NOMO-1 treated with DMSO at 0.1 percent for 48 hours (cell line): ENCODE results near the gene NEDD9.

ENCODE experiments used
- DNase-seq: peaks from one replicate; lab custom pipeline; 2025; ENCODE audit not compliant: unreplicated experiment; lab: John Stamatoyannopoulos, UW

Gene NEDD9

DNA sequence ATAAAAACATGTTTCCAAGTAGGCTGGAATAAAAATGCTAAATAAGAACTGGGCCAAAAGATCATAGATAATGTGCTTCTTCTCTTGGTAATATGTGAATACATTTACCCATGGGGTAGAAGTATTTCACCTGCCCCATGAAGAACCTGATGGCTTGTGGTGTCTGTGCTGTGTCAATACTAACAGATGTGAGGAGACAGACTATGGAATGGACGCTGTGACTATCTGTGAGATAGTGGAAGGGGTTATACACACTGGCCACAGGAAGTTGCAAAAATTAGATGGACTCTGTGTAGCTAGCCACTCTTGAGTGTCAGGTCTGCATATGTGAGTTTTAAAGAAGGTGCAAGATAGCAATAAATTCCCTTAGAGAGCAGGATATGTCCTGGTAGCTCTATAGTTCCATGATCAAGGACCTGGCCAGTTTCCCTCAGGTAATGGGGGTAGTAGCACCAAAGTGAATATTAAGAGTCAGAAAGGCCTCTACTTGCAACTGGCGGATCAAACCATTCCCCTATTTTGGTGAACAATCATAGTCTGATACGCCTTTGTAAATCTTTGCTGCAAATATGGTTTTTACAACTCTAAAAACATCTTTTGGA, 48.6 kb downstream of the NEDD9 start:
- no peak for DNase-seq

DNA sequence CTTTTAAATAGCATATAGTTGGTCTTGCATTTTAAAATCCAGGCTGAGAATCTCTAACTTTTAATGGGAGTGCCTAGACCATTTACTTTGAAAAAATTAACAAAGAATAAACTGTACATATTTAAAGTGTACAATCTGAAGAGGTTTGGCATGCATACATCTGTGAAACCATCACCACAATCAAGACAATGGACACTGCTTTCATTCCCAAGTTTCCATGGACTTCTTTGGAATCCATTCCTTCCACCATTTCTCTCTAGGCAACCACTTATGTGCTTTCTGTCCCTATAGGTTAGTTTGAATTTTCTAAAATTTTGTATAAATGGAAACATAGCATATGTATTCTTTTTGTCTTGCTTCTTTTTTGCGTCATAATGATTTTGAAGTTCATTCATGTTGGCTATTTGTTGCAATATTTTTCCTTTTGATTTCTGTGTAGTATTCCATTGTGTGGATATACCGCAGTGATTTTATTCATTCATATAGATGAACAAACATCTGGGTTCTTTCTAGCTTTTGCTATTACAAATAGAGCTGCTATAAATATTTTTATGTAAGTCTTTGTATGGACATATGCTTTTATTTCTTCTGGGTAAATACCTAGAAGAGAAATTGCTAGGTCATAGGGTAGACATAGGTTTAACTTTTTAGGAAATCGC, 50.9 kb downstream of the NEDD9 start:
- DNase-seq, result no peak

DNA sequence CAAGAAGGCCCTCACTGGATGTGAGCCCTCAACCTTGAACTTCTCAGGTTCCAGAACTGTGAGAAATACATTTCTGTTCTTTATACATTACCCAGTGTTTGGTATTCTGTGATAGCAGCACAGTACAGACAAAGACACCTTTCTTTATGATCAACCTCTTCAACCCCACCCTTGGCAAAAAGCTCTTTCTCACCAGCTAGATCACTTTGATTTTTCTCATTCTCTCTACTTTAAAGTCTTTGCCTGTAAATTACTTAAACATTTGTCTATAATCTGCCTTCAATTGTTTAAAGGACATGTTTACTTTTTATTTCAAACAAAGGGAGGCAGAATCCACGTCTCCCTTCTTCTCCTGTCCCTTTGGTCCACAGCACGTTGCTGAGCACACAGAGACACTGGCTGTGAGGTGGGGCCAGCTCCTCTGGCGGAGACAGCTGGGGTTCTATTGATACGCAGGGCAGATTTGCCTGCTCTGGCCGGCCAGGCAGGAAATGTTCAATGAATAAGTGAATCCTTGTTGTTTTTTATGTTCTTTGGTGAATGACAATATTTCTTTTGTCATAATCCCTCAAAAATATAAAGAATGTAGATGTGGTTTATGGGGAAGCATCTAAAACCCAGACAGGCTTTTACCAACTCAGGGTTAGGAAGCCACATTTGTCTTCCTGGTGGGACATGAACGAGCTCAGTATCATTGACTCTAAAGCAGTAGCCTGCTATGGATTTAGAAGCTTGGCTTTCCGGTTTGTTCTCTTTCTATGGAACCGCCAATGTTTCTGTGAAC, 52.9 kb downstream of the NEDD9 start:
- no peak for DNase-seq

DNA sequence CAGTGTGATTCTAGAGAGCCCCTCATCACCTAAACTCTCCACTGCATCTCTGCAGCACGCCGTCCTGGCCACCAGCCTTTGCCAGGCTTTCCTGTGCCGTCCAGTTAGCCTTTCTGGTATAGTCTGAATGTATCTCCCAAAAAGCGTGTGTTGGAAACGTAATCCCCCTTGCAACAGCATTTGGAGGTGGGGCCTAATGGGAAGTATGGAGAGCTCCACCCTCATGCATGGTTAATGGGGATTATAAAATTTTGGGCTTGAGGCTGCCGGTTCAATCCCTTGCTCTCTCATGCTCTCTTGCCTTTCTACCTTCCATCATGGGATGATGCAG, 53.4 kb downstream of the NEDD9 start:
- no peak for DNase-seq

DNA sequence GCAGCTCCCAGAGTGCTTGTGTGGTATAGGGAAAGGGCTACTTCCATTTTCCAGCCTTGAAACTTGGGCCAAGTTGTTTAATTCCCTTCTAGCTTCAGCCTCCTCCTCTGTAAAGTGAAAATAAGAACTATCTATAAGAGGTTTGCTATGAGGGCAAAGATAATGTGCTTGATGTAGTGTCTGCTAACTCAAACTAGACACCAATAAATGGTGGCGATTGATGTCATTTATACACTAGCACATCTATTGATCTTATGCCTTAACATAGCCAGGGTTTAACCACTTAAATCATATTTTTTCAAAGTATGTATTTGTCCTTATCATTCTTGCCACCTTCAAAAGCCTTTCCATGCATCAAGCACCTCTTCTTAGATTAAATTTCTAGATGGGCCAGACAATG, 55.2 kb downstream of the NEDD9 start:
- DNase-seq, result no peak

DNA sequence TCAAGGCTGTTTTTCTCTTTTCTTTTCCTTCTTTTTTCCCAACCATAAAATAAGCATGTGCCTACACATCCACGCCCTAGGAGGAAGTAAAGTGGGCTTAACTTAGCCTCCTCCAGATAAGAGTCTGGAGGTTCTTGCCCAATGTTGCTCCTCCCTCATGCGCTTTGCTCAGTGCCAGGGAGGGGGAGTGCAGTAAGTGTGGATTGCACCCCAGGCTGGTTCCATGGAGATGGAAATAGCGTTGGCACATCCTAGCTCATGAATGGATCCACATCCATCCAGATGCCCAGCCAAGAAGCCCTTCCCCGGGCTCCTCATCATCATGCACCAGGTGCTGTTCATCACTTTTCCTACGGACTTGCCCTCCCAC, 58.2 kb downstream of the NEDD9 start:
- DNase-seq, result no peak

DNA sequence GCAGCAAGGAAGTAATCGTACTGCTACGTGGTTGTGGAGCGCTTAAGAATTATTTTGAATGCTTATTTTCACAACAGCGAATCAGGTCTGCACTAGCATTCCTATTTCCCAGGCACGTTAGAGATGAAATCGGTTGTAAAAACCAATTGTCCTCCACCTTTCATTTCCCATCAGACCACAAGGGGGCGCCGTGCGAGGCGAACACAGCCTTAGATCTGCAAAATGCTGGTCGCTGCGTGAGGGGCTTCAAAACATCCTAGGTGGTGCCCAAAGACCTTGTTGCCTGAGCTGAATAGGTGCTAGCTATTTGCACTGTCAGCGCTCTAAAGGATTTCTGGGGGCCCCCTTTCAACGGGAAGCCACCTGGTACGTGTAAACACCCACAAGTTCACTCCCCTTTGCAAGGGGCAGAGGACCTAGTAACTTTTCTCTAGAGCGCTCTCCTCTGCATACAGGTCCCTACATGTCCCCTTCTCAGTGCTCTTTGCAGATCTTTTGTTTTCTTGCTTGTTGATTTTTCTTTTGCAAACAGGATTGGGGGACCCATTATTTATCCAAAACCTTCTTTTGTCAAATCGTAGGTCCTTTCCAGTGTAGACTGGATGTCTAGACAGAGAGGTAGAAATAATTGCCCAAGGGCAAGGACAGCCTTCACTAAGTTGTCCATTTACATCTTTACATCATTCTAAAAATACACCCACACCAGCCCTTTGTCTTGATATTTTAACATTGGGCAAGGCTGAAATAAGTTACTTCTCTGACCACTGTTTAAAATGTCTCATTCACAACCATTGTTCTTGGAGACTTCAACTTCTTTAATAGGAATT, 59.8 kb downstream of the NEDD9 start:
- DNase-seq, result peak; percentile 19

DNA sequence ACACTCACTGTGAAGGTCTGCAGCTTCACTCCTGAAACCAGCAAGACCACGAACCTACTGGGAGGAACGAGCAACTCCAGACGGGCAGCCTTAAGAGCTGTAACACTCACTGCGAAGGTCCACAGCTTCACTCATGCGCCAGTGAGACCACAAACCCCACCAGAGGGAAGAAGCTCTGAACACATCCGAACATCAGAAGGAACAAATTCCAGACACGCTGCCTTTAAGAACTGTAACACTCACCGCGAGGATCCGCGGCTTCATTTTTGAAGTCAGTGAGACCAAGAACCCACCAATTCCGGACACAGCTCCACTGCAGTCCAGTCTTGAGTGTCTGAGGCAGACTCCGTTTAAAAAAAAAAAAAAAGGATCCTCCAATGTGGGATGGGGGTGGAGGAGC, 60.5 kb downstream of the NEDD9 start:
- DNase-seq, result no peak

DNA sequence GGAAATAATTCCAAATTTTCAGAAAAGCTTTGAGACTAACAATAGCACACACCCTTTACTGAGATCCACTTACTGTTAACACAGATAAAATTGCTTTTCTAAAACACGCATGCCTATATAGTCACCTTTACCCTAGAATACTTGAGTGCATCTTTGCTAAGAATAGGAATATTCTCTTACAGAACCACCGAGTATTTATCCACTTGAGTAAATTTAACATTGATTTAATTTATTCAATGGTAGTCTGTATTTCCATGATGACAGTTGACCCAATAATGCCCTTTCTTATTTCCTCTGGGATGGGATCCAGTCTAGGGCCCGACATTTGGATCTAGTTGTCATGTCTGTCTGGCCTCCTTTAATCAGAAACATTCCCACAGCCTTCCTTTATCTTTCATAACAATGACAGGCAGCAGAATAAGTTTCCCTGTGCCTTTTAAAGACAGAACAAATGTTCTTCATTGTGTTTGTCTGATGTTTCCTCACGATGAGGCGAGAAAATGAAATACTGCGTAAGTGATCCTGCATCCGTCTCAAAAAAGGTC, 64.3 kb downstream of the NEDD9 start:
- DNase-seq, result no peak

DNA sequence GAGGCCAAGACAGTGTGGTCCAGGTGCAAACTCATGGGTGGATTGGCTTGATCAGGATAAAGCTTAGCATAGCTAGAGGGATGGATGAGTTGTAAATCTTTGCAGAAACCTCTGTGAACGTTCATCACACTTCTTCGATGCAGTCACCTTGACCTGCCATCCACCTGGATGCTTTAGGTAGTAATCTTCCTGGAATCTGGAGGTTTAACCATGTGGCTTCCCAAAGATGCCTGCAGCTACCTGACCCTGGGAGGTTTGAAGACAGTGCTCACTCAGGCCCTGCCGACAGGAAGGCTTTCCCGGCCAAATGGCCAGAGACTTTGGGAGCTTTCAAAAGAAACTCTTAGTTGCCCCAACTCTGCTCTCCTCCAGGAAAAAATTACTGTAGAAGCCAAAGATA, 65.5 kb downstream of the NEDD9 start:
- no peak for DNase-seq

DNA sequence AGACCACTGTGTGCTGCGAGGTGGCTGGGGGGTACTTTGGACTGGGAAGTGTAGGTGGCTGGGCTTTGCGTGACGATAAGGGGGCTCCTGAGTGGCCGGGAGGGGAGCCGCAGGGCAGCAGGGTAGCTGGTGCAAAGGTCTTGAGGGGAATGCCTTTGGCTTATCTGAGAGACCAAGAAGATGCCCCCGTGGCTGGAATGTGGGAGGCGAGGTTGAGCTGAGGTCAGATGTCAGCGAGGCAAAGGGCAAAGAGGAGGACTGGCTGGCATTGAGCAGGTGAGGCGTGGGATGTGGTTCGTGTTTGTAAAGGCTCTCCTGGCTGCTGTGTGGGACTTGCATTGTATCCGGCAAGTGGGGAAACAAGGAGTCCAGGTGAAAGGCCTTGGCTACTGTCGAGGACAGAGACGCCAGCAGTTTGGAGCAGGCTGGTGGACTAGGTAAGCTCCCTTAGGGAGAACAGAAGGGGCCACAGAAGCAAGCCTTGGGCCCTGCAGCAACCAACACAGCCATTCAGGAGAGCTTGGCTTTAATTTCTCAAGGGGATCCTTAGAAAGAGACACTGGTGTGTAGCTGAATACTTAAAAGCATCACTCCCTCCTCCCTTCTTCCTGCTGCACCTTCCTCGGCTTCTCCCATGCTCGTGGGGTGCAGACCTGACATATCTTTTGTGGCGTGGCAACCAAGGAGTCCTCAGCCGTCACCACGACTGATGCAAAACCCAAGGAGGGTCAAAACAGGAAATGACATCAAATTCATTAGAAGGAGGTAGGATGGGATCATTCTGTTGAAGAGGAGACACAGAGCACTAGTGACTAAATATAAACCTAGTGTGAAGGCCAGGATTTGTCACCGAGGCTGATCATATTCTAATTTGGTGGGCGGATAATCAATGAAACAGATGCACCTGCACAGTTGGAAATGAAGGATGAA, 67.5 kb downstream of the NEDD9 start:
- no peak for DNase-seq

DNA sequence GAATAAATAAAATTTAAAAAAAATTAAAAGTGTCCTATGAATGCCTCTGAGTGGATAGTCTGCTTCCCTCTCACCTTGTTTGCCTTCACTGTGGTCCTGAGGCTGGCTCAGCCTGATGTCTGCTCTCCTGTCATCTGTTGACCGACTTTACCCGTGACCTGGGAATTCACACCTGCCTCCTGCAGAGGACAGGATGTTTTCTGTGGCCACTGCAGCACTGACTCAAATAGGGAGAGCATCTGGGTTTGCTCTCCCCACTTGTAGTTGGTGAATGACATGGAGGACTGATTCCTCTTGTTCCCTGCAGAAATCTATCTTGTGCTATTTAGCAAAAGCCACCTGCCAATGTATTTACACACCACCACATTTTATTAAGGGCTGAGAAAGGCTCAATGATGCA, 68.5 kb downstream of the NEDD9 start:
- no peak for DNase-seq

DNA sequence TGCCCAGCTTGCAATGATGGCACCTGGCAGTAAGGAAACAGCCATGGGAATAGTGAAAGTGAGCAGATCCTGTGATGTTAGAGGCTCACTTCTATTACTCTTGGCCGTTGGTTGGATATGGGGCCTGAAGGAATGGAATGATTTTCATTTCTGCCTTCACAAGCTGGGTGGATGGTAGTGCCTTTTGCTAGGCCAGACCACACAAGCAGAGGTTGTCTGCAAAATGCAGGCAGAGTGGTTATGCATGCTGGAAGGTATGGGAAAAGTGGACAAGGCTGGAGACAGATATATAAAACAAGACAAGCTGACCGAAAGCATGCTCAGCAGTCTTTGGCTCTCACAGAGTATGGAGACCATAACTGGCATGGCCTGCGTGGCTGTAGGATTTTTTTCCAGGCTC, 70.2 kb downstream of the NEDD9 start:
- no peak for DNase-seq

DNA sequence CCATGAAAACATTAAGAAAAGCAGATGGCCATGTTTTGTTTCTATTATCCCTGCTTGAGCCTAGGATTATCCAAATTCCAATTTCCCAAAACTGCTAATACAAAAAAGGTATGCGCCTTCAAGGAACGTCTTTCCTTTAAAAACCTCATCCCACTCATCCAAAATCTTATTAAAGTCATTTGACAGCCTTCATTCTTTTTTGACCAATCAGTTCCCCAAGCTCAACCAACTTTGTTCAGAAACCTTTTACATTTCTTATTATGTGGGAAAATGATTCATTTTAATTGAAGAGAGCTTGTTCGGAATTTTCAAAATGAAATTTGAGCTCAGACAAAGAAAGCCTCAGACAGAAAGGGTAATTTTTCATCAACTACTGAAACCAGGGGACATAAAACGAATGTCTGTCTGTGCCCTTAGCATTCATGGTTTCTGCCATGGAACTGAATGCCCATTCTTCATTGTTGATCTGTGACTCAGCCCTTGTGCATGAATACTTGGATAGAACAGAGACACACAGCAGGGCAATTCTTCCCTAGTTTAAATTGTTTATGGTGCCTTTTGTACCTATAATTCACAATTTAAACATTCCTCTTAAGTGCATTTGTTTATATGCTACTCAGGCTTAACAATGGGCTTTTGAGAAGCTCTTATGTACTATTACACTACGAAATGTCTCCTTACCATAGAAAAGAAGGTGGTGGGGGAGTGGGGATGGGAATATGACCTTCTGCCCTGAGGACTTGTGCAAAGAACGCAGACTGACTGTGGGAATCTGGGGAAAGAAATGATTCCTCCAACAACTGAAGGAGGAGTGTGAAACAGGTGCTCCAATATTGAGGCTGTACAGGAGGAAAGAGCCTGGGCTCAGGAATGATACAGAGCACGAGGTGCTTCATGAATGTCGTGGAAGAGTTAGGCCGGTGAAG, 71.2 kb downstream of the NEDD9 start:
- DNase-seq, result no peak

DNA sequence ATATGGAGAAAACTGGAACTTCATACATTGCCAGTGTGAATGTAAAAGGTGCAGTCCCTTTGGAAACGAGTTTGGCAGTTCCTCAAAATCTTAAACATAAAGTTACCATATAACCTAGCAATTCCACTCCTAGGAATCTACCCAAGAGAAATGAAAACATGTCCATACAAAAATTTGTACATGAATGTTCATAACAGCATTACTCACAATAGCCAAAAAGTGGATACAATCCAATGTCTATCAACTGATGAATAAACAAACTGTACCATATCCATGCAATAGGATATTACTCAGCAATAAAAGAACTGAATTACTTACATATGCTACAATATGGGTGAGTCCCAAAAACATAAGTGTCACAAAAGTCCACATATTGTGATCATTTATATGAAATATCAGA, 72.3 kb downstream of the NEDD9 start:
- no peak for DNase-seq

DNA sequence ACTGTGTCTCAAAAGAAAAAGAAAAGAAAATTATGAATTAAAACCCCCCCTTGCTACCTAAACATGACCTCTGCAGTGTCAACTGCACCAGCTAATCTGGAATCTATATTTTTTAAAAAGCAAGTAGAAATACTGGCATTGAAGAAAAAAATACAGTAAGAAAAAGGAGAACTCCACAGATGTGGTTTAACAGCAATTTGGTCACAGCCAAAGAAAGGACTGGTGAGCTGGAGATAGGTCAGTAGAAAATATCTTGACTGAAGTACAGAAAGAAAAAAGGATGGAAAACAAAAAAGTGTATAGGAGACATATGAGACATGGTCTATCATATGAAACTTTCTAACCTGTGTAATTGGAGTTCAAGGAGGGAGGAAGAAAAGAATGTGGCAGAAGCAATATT, 76.9 kb downstream of the NEDD9 start:
- DNase-seq, result no peak

DNA sequence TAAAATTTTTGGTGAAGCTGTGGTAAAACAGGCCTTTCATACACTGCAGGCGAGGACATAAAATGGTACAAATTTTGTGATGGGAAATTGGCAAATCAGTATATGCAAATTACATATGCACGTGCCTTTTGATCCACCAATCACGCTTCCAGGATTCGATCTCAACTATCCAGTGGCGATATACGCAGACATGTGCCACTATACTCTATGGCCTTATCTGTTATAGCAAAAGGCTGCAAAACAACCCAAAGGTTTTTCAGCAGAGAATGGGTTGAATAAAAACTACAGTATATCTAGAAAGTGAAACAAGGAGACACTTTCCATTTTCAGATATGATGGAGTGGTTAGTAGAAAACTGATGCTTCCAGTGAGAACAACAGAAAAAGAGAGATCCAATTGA, 79.0 kb downstream of the NEDD9 start:
- DNase-seq, result no peak

DNA sequence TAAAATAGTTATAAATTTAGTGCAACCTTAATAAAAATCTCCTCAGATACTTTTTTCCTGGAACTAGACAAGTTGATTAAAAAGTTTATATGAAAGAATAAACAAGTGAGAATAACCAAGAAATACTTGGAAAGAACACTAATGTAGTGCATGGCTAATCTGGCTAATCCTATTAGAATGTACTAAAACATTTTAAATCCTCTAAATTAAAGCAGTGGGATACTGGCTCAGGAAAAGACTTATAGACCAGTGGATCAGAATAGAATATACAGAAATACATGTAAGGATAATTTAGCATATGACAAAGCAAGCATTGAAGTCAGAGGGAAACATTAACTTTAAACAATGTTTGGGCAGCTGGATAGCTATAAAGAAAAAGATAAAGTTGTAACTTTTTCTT, 79.9 kb downstream of the NEDD9 start:
- no peak for DNase-seq

DNA sequence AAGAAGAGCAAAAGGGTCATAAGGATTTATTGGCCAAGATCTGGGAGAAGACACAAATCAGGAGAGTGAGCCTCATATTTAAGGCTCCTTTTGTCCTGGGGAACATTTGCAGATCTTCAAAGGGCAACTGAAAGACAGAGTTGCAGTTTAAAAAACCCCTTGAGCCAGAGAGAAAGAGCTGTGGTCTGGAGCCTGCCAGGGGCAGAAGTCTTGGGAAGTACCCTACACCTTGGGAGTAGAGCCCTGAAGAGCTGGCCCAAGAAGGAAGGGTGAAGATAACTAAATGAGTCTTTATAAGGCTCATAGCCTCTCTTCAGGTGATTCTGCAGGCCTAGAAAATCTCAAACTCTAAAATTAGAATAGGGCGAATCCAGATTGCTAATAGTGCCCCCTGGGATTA, 81.0 kb downstream of the NEDD9 start:
- no peak for DNase-seq
